Measurements from ENCODE around the gene ATP2B2.

The ATP2B2 gene

GRCh38 chr3:10407361-10407760 lies 98.0 kb downstream of the ATP2B2 start:
- no peak overlapping the region for H3K4me3 Mint-ChIP-seq
- H3K27me3 Mint-ChIP-seq = no peaks in the 10 kb centered on the region
- no peak overlapping the region for H3K27ac Mint-ChIP-seq
- DNase-seq (ENCODE audit: low spot score in 2 of 2) = no peak
- peaks cover 5% of the 10 kb centered on the region for H3K4me1 Mint-ChIP-seq
- ATAC-seq (ENCODE audit: low read depth) = no peak
- H3K9me3 Mint-ChIP-seq = no peaks in the 10 kb centered on the region
- H3K36me3 Mint-ChIP-seq = no peaks in the 10 kb centered on the region

- ATAC-seq (ENCODE audit: low read depth) (no peak), DNase-seq (ENCODE audit: low spot score in 2 of 2) (no peak)
- Mint-ChIP-seq H3K27me3 (no peaks in the 10 kb centered on the region), H3K4me3 (no peak overlapping the region), H3K36me3 (no peaks in the 10 kb centered on the region), H3K9me3 (no peaks in the 10 kb centered on the region), H3K4me1 (peaks cover 6% of the 10 kb centered on the region), H3K27ac (no peak overlapping the region)
Observed at GRCh38 chr3:10406414-10406813, 99.0 kb downstream of the ATP2B2 start.

GRCh38 chr3:10405816-10406215 lies 99.6 kb downstream of the ATP2B2 start:
- peaks cover 8% of the 10 kb centered on the region for H3K4me1 Mint-ChIP-seq
- H3K4me3 Mint-ChIP-seq = no peak overlapping the region
- H3K36me3 Mint-ChIP-seq = no peaks in the 10 kb centered on the region
- no peaks in the 10 kb centered on the region for H3K9me3 Mint-ChIP-seq
- H3K27ac Mint-ChIP-seq = no peak overlapping the region
- ATAC-seq (ENCODE audit: low read depth) = no peak
- no peak for DNase-seq (ENCODE audit: low spot score in 2 of 2)
- no peaks in the 10 kb centered on the region for H3K27me3 Mint-ChIP-seq

- DNase-seq (ENCODE audit: low spot score in 2 of 2) (no peak), ATAC-seq (ENCODE audit: low read depth) (no peak)
- no peak overlapping the region for H3K27ac Mint-ChIP-seq
- no peaks in the 10 kb centered on the region for H3K36me3 Mint-ChIP-seq
- peaks cover 13% of the 10 kb centered on the region for H3K4me1 Mint-ChIP-seq
- H3K9me3 Mint-ChIP-seq = no peaks in the 10 kb centered on the region
- no peak overlapping the region for H3K4me3 Mint-ChIP-seq
- no peaks in the 10 kb centered on the region for H3K27me3 Mint-ChIP-seq
Observed at GRCh38 chr3:10404876-10405275, 100.5 kb downstream of the ATP2B2 start.

GRCh38 chr3:10404377-10404776 lies 101.0 kb downstream of the ATP2B2 start:
- Mint-ChIP-seq H3K4me1 (peaks cover 17% of the 10 kb centered on the region), H3K27me3 (no peaks in the 10 kb centered on the region), H3K4me3 (no peak overlapping the region), H3K36me3 (no peaks in the 10 kb centered on the region), H3K27ac (no peak overlapping the region), H3K9me3 (no peaks in the 10 kb centered on the region)
- ATAC-seq (ENCODE audit: low read depth) (no peak), DNase-seq (ENCODE audit: low spot score in 2 of 2) (no peak)

- H3K27ac Mint-ChIP-seq = no peak overlapping the region
- H3K36me3 Mint-ChIP-seq = no peaks in the 10 kb centered on the region
- DNase-seq (ENCODE audit: low spot score in 2 of 2) (no peak), ATAC-seq (ENCODE audit: low read depth) (no peak)
- H3K27me3 Mint-ChIP-seq = no peaks in the 10 kb centered on the region
- H3K4me3 Mint-ChIP-seq = no peak overlapping the region
- H3K4me1 Mint-ChIP-seq = peaks cover 33% of the 10 kb centered on the region
- no peaks in the 10 kb centered on the region for H3K9me3 Mint-ChIP-seq
Observed at GRCh38 chr3:10401990-10402761, 103.2 kb downstream of the ATP2B2 start.

- H3K9me3 Mint-ChIP-seq = no peaks in the 10 kb centered on the region
- peaks cover 44% of the 10 kb centered on the region for H3K4me1 Mint-ChIP-seq
- no peak overlapping the region for H3K27ac Mint-ChIP-seq
- H3K27me3 Mint-ChIP-seq = no peaks in the 10 kb centered on the region
- ATAC-seq (ENCODE audit: low read depth) (no peak), DNase-seq (ENCODE audit: low spot score in 2 of 2) (no peak)
- no peak overlapping the region for H3K4me3 Mint-ChIP-seq
- no peaks in the 10 kb centered on the region for H3K36me3 Mint-ChIP-seq
Observed at GRCh38 chr3:10400749-10401495, 104.5 kb downstream of the ATP2B2 start.

GRCh38 chr3:10400050-10400748 lies 105.2 kb downstream of the ATP2B2 start:
- H3K9me3 Mint-ChIP-seq = no peaks in the 10 kb centered on the region
- H3K27ac Mint-ChIP-seq = no peak overlapping the region
- H3K4me1 Mint-ChIP-seq = peaks cover 49% of the 10 kb centered on the region
- no peak for ATAC-seq (ENCODE audit: low read depth)
- H3K27me3 Mint-ChIP-seq = no peaks in the 10 kb centered on the region
- H3K4me3 Mint-ChIP-seq = no peak overlapping the region
- DNase-seq (ENCODE audit: low spot score in 2 of 2) = no peak
- no peaks in the 10 kb centered on the region for H3K36me3 Mint-ChIP-seq

- H3K9me3 Mint-ChIP-seq = no peaks in the 10 kb centered on the region
- H3K4me1 Mint-ChIP-seq = peaks cover 53% of the 10 kb centered on the region
- no peak for DNase-seq (ENCODE audit: low spot score in 2 of 2)
- no peaks in the 10 kb centered on the region for H3K36me3 Mint-ChIP-seq
- no peaks in the 10 kb centered on the region for H3K27me3 Mint-ChIP-seq
- no peak for ATAC-seq (ENCODE audit: low read depth)
- H3K4me3 Mint-ChIP-seq = no peak overlapping the region
- no peak overlapping the region for H3K27ac Mint-ChIP-seq
Observed at GRCh38 chr3:10399634-10400033, 105.8 kb downstream of the ATP2B2 start.

- peaks cover 51% of the 10 kb centered on the region for H3K4me1 Mint-ChIP-seq
- peak overlapping the region; percentile 28 for H3K27ac Mint-ChIP-seq
- no peaks in the 10 kb centered on the region for H3K36me3 Mint-ChIP-seq
- no peaks in the 10 kb centered on the region for H3K27me3 Mint-ChIP-seq
- no peaks in the 10 kb centered on the region for H3K9me3 Mint-ChIP-seq
- no peak for DNase-seq (ENCODE audit: low spot score in 2 of 2)
- ATAC-seq (ENCODE audit: low read depth) = no peak
- H3K4me3 Mint-ChIP-seq = no peak overlapping the region
Observed at GRCh38 chr3:10398341-10398740, 107.0 kb downstream of the ATP2B2 start.

GRCh38 chr3:10397879-10398278 lies 107.5 kb downstream of the ATP2B2 start:
- peaks cover 56% of the 10 kb centered on the region for H3K4me1 Mint-ChIP-seq
- DNase-seq (ENCODE audit: low spot score in 2 of 2) (no peak), ATAC-seq (ENCODE audit: low read depth) (no peak)
- H3K36me3 Mint-ChIP-seq = no peaks in the 10 kb centered on the region
- H3K27me3 Mint-ChIP-seq = no peaks in the 10 kb centered on the region
- no peaks in the 10 kb centered on the region for H3K9me3 Mint-ChIP-seq
- no peak overlapping the region for H3K27ac Mint-ChIP-seq
- no peak overlapping the region for H3K4me3 Mint-ChIP-seq

GRCh38 chr3:10396931-10397330 lies 108.5 kb downstream of the ATP2B2 start:
- ATAC-seq (ENCODE audit: low read depth) = no peak
- Mint-ChIP-seq H3K4me1 (peaks cover 64% of the 10 kb centered on the region), H3K27ac (no peak overlapping the region), H3K9me3 (no peaks in the 10 kb centered on the region), H3K4me3 (no peak overlapping the region), H3K27me3 (no peaks in the 10 kb centered on the region), H3K36me3 (no peaks in the 10 kb centered on the region)
- DNase-seq (ENCODE audit: low spot score in 2 of 2) = no peak

GRCh38 chr3:10396083-10396482 lies 109.3 kb downstream of the ATP2B2 start:
- H3K9me3 Mint-ChIP-seq = no peaks in the 10 kb centered on the region
- no peaks in the 10 kb centered on the region for H3K27me3 Mint-ChIP-seq
- H3K27ac Mint-ChIP-seq = no peak overlapping the region
- H3K36me3 Mint-ChIP-seq = no peaks in the 10 kb centered on the region
- peaks cover 70% of the 10 kb centered on the region for H3K4me1 Mint-ChIP-seq
- peak overlapping the region; percentile 67 for H3K4me3 Mint-ChIP-seq
- DNase-seq (ENCODE audit: low spot score in 2 of 2) (no peak), ATAC-seq (ENCODE audit: low read depth) (peak; percentile 37)

- H3K36me3 Mint-ChIP-seq = no peaks in the 10 kb centered on the region
- no peak overlapping the region for H3K27ac Mint-ChIP-seq
- ATAC-seq (ENCODE audit: low read depth) (peak; percentile 95), DNase-seq (ENCODE audit: low spot score in 2 of 2) (peak in 1 of 2 donors; percentile 20)
- no peaks in the 10 kb centered on the region for H3K9me3 Mint-ChIP-seq
- H3K27me3 Mint-ChIP-seq = no peaks in the 10 kb centered on the region
- H3K4me1 Mint-ChIP-seq = peaks cover 74% of the 10 kb centered on the region
- H3K4me3 Mint-ChIP-seq = peak overlapping the region; percentile 67
Observed at GRCh38 chr3:10395671-10396070, 109.7 kb downstream of the ATP2B2 start.

Measured in memory B cell (primary cell).